NK-92 (cell line): ENCODE results near the gene SVEP1.
"Not testable (repeated sequence)": the region's sequence is repeated elsewhere in the genome, so short reads cannot be mapped to it uniquely, and the experiment has no call there.

Experiments used
- DNase-seq: peaks from one replicate; lab custom pipeline; 2025; ENCODE audit not compliant: unreplicated experiment; lab: John Stamatoyannopoulos, UW

The SVEP1 gene

DNA sequence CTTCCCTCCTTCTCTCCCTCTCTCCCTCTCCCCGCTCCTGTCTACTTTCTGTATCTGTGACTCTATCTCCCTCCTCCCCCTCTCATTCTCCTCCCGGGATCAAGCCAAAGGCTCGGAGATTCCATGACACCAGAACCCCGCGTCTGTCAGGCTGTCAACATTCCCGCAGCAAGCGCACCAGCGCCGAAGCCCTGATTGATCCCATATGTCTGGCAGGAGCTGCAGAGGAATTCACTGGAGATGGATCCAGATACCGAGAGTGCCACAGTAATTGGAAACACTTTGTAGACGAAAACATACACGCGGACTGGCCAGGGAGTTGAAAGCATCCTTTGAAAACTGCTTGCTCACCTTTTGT lies 300 bp upstream of the SVEP1 start:
- DNase-seq = no peak

DNA sequence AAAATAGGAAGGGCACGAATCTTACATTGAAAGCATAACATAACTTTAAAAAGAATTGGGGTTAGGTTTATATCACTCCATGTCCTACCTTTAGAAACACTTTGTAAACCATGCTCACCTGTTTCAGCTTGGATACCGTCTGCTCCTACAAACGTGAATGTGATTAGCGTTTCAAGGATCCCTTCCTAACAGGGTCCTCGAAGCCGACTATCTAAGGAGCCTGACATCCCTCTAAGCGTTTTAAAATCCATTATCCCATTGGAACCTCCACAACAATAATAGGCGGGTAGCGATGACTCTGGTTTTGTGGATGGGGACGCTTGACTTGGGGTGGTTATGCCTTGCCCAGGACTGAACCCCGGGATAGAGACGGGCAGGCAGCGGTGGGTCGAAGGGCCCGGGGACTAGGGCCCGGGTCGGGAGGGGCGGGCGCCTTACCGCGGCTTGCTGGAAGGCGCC lies 937 bp downstream of the SVEP1 start:
- DNase-seq = no peak

DNA sequence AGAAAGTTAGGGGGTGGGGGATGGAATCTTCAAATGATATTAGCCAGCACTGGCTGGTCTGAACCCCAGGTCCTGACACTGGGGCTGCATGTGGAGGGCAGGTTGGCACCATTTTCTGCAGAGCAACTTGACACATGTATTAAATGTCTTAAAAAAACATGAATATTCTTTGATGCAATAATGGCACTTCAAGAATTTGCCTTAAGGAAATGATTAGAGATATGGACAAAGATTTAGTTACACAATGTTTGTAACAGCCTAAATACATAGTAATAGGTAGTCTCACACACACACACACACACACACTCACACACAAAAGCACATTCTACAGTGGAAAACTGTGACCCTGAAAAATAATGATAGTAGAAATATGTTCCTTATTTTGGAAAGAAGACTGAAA lies 3.6 kb downstream of the SVEP1 start:
- DNase-seq = no peak

DNA sequence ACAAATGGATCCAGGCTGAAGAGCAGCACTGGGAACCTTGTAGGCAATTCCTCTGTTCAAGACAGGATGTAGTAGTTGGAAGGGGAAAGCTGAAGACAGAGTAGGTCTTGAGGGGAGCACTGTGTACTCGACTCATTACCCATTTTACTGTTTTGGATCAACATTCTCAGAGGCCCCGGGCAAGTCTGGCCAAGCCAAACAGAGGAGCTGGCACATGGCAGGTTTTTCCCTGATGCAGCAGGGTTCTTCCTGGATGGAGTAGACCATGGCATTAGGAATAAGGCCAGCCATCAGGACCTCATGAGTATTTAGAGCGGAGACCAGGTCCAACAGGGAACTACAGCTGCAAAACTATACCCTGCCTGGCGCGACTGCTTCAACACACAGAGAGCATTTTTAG lies 4.4 kb downstream of the SVEP1 start:
- no peak for DNase-seq

DNA sequence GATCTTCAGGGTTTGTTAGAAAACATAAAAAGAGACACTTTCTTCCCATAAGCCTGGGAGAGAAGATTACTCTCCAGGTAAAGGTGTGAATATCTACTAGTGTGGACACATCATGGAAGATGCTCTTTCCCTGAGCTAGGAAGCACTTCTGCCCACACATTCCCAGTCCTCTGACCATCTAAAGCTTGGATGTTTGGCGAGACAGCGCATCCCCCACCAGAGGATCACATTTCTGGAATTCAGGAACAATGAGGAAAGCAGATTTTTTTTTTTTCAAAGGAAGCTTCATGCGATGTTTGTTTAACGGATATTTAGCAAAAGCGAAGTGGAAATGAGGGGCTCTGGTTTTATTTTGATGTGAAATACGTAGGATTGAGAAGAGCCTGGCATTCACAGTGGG lies 6.2 kb downstream of the SVEP1 start:
- DNase-seq = no peak

DNA sequence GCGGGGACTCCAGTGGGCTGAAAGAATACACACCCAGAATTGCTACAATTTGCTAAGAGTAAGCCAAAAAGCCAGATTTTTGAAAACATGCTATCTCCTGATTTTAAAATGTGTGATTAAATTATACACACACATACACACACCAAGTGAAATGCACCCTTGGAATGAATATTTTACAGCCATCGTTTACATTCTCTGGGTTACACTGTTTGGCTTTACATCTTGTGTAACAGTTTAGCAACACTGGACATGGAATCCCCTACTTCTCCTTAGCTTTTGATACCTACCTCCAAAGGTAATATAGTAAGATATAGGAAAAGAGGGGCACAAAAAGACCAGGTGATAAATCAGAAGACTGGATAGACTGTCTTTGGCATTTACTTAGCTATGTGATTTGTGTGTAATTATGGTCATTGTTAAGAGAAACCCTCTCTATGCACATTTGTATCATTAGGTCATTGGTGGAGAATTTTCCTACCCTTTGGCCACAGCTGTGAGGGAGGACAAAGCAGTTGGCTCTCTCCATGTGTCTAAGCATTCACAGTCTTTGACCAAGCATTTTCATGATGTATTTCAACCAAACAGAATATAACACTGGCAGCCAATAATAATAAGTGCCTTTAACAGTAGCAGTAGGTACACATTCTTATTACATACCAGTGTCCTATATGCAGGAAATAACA lies 7.6 kb downstream of the SVEP1 start:
- no peak for DNase-seq

DNA sequence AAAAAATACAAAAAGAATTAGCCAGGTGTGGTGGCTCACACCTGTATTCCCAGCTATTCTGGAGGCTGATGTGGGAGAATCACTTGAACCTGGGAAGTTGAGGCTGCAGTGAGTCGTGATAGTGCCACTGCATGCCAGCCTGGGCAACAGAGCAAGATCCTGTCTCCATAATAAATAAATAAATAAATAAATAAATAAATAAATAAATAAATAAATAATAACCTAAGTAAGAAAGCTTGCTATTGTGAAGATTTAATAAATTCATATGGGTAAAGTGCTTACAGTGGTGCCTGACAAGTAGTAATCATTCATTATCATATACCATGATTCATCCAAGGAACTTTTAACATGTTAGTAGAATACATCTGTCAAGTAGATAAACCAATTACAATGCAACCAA lies 13.4 kb downstream of the SVEP1 start:
- no peak for DNase-seq

DNA sequence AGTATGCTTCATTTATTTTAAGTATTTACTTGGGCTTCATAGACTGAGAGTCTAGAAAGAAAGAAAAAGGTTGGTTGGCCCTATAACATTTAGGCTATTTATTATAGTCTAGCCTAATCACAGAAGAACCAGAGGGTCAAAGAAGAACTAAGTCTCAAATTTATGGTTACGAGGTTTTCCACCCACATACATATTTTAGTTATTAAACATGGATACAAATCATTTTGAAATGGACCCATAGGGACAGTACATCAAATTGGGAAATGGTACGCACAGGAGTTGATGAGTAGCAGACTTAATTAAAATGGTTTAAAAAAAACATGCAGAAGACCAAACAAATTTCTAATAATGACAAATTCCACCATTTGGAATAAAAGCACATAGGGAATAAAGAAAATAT lies 17.7 kb downstream of the SVEP1 start:
- no peak for DNase-seq

DNA sequence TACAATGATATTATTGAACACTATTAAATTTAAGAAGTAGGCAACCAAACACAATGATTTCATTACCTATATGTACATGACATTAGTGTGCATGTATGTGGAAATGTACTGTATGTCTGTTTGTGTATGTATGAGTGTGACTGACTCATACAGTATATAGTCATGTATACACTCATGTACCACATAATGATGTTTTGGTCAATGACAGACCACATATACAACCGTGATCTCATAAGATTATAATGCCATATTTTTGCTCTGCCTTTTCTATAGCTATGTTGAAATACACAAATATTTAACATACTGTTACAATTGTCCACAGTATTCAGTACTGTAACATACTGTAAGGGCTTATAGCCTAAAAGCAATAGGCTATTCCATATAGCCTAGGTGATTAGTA lies 19.7 kb downstream of the SVEP1 start:
- no peak for DNase-seq

DNA sequence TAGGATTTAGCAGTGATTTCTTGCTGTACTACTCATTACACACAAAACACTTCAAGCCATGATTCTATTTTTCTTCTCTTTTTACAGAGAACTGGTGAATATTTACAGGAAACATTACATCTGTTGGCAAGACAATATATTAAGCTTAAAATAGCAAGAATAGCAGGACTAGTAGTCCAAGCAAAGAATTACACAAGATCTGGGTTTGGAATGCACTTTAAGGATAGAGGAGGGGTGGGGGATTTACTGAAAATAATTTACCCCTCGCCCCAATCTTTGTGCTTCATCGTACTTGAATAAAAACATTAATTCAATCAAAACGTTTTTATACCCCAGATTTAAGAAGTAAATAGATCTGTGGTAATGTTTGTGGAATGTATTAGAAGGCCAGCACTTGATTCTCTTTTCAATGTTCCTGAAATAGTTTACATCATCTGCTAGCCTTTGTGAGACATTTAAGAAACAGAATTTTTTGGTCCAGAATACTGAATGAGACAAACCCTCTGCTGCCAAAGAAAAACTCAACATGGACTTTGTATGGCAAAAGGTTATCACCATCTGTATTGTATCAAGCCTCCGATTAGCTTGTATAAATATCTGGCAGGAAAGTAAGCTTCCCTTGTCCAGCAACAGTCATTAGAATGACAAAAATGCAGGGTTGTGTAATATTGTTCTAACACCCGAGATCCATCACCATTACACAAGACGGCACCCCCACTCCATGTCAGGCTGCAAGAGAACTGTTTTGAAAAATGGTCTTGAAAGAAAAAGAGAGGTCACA lies 23.8 kb downstream of the SVEP1 start:
- no peak for DNase-seq

DNA sequence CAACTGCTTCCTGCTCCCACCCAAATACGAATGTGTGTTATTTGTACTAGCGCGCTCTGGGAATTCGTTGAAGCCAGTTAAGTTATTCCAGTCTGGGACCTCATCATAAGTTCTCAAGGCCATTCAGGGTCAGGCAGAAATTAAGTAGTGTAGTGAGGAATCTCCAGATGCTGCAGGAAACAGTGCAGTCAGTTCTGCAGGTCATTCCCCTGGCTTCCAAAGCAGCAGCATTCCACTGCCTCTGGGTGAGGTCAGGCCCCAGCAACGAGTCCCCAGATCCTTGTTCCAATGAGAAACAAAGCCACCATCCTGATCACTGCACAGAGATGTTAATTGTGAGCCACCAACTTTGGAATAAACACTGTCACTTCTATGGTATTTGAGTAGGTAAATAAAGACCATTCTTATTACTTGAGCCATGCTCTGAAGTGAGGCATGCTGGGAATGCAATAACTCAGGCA lies 33.1 kb downstream of the SVEP1 start:
- no peak for DNase-seq

DNA sequence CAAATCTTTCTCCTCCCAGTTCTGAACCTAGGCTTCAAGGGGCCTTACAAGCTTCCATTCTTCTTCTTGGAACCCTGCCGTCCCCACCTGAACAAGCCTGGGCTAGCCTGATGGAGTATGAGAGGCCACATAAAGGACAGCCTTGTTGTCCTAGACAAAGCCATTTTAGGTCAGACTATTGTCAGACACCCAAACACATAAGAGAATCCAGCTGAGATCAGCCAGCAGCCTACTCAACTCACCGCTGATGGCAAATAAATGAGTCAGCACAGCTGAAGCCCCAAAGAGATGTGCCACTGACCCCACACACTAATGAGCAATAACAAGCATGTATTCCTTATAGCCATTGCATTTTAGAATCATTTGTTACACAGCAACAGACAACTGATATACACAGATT lies 33.8 kb downstream of the SVEP1 start:
- DNase-seq = no peak

DNA sequence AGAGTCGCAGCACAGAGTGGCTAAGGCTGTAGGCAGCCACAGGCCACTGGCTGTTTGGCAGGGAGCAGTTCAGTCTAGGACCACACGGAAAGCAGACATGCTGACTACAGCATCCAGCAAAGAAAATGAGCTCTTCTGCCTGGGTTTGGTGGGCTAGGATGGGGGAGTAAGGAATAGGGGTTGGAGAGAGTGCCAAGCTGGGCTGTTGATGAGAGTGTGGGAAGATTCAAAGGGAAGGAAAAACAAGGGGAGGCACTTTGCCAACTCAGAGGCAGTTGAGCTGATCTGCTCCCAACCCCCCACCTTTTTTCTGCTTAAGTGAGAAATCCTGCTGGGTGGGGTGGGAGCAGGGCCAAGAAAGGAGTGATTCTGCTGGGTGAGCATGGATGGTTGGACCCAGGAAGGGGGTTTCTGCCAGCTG lies 35.9 kb downstream of the SVEP1 start:
- DNase-seq = no peak

DNA sequence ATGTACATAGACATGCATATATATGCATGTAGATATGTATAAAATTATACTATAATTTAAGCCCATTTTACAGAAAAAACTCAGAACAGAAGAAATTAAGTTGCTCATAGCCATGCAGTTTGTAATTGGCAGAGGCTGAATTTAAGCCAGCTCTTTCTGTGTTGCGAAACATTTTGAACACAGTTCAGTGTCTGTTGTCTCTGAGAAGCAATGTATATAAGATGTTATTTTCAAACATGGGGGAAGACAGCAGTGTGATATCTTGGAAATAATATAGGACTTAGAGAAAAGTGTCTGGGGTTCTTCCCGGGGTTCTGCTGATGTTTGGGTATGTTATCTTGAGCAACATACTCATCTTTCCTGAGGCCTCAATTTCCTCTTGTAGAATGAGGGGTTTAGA lies 37.6 kb downstream of the SVEP1 start:
- no peak for DNase-seq

DNA sequence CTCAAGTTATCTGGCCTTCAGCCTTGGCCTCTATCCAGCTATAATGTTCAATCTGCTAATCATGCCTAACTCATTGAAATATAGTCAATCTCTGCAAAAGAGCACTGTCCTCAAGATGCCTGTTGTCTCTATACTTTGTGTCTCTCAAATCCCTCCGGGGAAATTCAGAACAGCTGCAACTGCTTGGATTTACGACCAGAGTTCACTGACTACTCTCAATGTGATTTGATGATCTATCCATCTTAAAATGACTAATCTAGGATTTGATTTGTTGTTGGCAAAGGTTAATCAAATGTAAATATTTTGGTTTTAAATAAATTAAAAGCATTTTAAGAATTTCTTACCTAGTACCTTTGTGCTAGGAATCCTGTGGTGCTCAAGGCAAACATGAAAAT lies 40.9 kb downstream of the SVEP1 start:
- no peak for DNase-seq

DNA sequence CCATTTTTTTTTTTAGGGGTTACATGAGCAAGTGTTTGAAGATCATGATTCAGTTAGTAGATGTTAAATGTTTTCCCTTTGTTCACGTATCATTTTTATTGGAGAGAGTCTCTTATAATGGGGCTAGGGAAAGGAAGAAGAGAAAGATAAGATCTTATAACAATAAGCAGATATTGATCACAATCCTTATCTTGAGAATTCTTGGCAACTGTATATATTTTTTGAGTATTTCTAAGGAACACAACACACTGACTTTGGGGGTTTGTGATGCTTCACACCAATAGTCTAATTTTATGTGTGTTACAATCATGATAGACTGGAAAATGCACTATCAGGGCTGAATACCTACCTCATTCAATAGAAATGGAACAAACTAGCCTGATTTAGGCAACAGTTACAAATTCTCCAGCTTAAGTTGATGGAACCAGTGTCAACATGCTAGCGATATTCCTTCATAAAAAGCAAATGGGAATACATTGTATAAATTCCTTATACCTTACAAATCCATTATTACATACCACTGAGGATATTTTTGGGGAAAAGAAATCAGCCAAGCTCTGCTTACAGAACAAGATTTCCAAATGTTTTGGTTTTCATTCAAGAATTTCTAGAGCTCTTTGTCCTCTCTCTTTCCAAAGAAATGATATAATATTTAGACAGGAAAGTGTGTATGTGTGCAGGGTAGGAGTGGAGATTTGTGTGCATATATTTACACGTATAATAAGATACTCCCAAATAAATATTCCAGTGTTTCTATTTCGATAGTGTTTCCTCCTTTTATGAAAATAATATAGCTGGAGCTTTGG lies 41.5 kb downstream of the SVEP1 start:
- no peak for DNase-seq

DNA sequence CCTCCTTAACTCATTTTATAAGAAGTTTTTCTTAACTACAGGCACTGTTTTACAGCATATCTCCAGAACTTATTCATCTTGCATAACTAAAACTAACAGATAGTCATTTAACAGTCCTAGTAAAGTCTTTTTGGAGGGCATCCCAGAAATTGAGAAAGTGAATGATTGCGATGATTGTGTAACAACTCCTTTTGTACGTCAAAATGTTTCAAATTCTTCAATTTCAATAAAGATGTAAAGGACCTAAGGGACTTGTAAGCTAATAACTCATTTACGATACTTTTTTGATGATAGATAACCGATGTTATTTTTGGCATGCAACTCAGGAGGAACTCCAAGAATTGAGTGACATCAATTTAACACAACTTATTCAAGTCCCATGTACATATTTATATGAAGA lies 42.7 kb downstream of the SVEP1 start:
- DNase-seq = no peak

DNA sequence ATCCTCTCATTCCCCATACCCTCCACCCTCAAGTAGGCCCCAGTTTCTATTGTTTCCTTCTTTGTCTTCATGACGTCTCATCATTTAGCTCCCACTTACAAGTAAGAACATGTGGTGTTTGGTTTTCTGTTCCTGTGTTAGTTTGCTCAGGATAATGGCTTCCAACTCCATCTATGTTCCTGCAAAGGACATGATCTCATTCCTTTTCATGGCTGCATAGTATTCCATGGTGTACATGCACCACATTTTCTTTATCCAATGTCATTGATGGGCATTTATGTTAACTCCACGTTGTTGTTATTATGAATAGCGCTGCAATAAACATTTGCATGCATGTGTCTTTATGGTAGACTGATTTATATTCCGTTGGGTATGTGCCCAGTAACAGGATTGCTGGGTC lies 45.4 kb downstream of the SVEP1 start:
- DNase-seq = not testable (repeated sequence)

DNA sequence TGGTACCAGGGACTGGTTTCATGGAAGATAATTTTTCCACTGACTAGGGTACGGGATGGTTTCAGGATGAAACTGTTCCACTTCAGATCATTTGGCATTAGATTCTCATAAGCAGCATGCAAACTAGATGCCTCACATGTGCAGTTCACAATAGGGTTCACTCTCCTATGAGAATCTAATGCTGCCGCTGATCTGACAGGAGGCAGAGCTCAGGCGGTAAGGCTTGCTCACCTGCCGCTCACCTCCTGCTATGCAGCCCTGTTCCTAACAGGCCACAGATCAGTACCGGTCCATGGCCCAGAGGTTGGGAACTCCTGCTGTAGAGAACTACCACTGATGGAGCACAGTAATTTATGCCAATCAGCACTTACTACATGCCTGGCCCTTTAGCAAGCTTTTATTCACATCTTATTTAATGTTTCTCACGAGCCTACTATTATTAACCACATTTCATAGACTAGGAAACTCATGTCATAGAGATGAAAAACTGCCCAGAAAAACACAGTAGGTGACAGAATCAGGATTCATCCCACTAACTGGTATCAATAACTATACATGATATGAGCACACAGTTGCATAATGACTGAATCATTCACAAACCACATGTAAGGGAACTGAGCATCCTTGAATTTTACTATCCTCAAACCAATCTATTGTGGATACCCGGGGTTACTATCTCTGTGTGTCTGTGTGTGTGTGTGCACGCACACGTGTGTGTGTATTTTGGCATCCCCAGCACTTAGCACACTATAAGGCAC lies 46.5 kb downstream of the SVEP1 start:
- no peak for DNase-seq

DNA sequence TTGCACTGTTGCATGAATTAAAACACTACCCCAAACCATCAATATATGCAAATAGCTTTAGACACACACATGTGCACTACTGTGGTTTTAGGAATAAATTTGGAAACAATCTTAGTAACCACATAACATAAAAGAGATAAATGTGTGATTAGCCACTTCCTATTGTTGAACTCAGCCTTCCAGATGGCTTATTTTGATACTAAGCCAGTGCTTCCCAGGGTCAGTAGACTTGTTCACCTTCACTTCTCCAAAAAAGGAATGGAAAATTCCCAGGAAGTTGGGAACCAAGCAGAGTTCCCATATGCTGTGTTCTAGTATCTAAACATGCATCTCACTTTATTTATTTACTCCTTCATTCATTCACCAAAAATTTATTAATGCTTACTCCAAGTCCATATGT lies 47.8 kb downstream of the SVEP1 start:
- no peak for DNase-seq

DNA sequence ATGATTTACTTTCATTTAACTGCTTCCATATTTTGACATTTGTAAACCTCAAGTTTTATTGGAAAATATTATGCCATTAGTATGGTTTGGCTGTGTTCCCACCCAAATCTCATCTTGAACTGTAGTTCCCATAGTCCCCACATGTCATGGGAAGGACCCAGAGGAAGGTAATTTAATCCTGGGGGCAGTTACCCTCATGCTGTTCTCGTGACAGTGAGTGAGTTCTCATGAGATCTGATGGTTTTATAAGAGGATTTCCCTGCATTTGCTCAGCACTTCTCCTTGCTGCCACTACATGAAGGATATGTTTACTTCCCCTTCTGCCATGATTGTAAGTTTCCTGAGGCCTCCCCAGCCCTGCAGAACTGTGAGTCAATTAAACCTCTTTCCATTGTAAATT lies 48.3 kb downstream of the SVEP1 start:
- DNase-seq = not testable (repeated sequence)
